GM19468 (cell line): Measurements from ENCODE around the gene GJA8.
"Not testable (repeated sequence)": the region's sequence is repeated elsewhere in the genome, so short reads cannot be mapped to it uniquely, and the experiment has no call there.

Source experiments
- ATAC-seq: cut with Tn5 transposase; IDR thresholded peaks from one replicate; pipeline ENCODE4 v1.9.1; 2021; ENCODE audit warnings: mild to moderate bottlenecking, moderate library complexity, moderate number of reproducible peaks; ENCODE audit not compliant: unreplicated experiment; ENCODE audit errors: extremely low read depth

Gene GJA8

GRCh38 chr1:147902253-147902845, at the start of gene GJA8:
TSS of gene GJA8 (plus strand) at chr1:147902795. CDS start at chr1:147907956, 5,161 bp downstream.
- ATAC-seq = no peak

GRCh38 chr1:147853391-147853790, 49.2 kb upstream of the GJA8 start:
- ATAC-seq = no peak

- not testable (repeated sequence) for ATAC-seq
Observed at GRCh38 chr1:147854989-147855388, 47.6 kb upstream of the GJA8 start.

GRCh38 chr1:147855996-147856395, 46.6 kb upstream of the GJA8 start:
- not testable (repeated sequence) for ATAC-seq

- ATAC-seq = not testable (repeated sequence)
Observed at GRCh38 chr1:147867204-147867603, 35.4 kb upstream of the GJA8 start.

- ATAC-seq = no peak
Observed at GRCh38 chr1:147878022-147878421, 24.6 kb upstream of the GJA8 start.

- ATAC-seq = no peak
Observed at GRCh38 chr1:147879911-147880310, 22.7 kb upstream of the GJA8 start.

GRCh38 chr1:147882535-147882934, 20.1 kb upstream of the GJA8 start:
- ATAC-seq = no peak

- no peak for ATAC-seq
Observed at GRCh38 chr1:147890177-147890790, 12.3 kb upstream of the GJA8 start.

- no peak for ATAC-seq
Observed at GRCh38 chr1:147891088-147891487, 11.5 kb upstream of the GJA8 start.

GRCh38 chr1:147892216-147892615, 10.4 kb upstream of the GJA8 start:
- ATAC-seq = no peak

GRCh38 chr1:147892731-147893214, 9.8 kb upstream of the GJA8 start:
- ATAC-seq = no peak

GRCh38 chr1:147895123-147895522, 7.5 kb upstream of the GJA8 start:
- ATAC-seq = no peak

- ATAC-seq = no peak
Observed at GRCh38 chr1:147897029-147897752, 5.4 kb upstream of the GJA8 start.

GRCh38 chr1:147897789-147898188, 4.8 kb upstream of the GJA8 start:
- no peak for ATAC-seq

- ATAC-seq = no peak
Observed at GRCh38 chr1:147904726-147905125, 2.1 kb downstream of the GJA8 start.

- ATAC-seq = no peak
Observed at GRCh38 chr1:147907786-147908509, 5.4 kb downstream of the GJA8 start.

- ATAC-seq = no peak
Observed at GRCh38 chr1:147912553-147912952, 10.0 kb downstream of the GJA8 start.

GRCh38 chr1:147913362-147913942, 10.9 kb downstream of the GJA8 start:
- no peak for ATAC-seq

GRCh38 chr1:147919896-147920295, 17.3 kb downstream of the GJA8 start:
- no peak for ATAC-seq
